ENCODE measurements around the gene MTG2.
A peak's percentile ranks its signal among the peaks of the same experiment; 100 is the strongest.

The MTG2 gene

GRCh38 chr20:62236766-62237513 lies 54.1 kb downstream of the MTG2 start:
- DNase-seq: no peak

- no peak for DNase-seq
Measured at GRCh38 chr20:62237514-62237800, 54.6 kb downstream of the MTG2 start.

GRCh38 chr20:62237801-62238568 lies 55.2 kb downstream of the MTG2 start, which contains the start of gene OSBPL2:
TSS of gene OSBPL2 (plus strand) at chr20:62238521. CDS start at chr20:62256185, 17,664 bp downstream.
- DNase-seq: peak; percentile 99

- DNase-seq: no peak
Measured at GRCh38 chr20:62238569-62239277, 55.9 kb downstream of the MTG2 start.

- peak; percentile 35 for DNase-seq
Measured at GRCh38 chr20:62239278-62239879, 56.6 kb downstream of the MTG2 start.

GRCh38 chr20:62240020-62240685 lies 57.3 kb downstream of the MTG2 start:
- DNase-seq: no peak

GRCh38 chr20:62241506-62241905 lies 58.7 kb downstream of the MTG2 start:
- DNase-seq: no peak

GRCh38 chr20:62242176-62242575 lies 59.3 kb downstream of the MTG2 start:
- DNase-seq: no peak

- DNase-seq: no peak
Measured at GRCh38 chr20:62243106-62243505, 60.3 kb downstream of the MTG2 start.

GRCh38 chr20:62243906-62244515 lies 61.2 kb downstream of the MTG2 start:
- DNase-seq: no peak

- DNase-seq: no peak
Measured at GRCh38 chr20:62244644-62245108, 61.8 kb downstream of the MTG2 start.

- DNase-seq: no peak
Measured at GRCh38 chr20:62245911-62246280, 63.1 kb downstream of the MTG2 start.

- DNase-seq: no peak
Measured at GRCh38 chr20:62246431-62246830, 63.6 kb downstream of the MTG2 start.

GRCh38 chr20:62246872-62247652 lies 64.2 kb downstream of the MTG2 start:
- DNase-seq: no peak

- DNase-seq: no peak
Measured at GRCh38 chr20:62248890-62249560, 66.2 kb downstream of the MTG2 start.

- DNase-seq: peak; percentile 82
Measured at GRCh38 chr20:62252342-62252966, 69.6 kb downstream of the MTG2 start.
